Lower leg skin (tissue), 4 donors: Measurements from ENCODE around the gene SERPINH1. TPM values are rescaled to one million over a fixed set of nuclear protein-coding genes. Genes with fewer than 3 reads are reported as not detected.

Experiments
- DNase-seq, 2 donors: peaks; one replicate each; pipeline ENCODE4 v3.0.0-alpha.2; 2019; ENCODE audit warnings: low spot score in 2 of 2
- H3K4me3 ChIP-seq: fragments of 200-600 bp; sonication (generic); 2 replicates; pipeline ENCODE4 v1.5.1; 2017; ENCODE audit warnings: mild to moderate bottlenecking, low read depth; ENCODE audit not compliant: poor library complexity, severe bottlenecking
- CTCF ChIP-seq, 3 donors: fragments of 450-650 bp; IDR thresholded peaks; one replicate each; pipeline ENCODE4 v1.5.1; 2016; ENCODE audit warnings: antibody characterized with exemption in 3 of 3, mild to moderate bottlenecking in 3 of 3, moderate library complexity in 2 of 3
- POLR2A ChIP-seq, 2 donors: fragments of 450-650 bp; IDR thresholded peaks; one replicate each; pipeline ENCODE4 v1.6.1; 2016 to 2017; ENCODE audit warnings: antibody characterized with exemption in 2 of 2, mild to moderate bottlenecking in 1 of 2, moderate library complexity in 1 of 2
- WGBS, 2 donors: methylation state at CpG; one replicate each; pipeline ENCODE4 v1.1.5; 2018; 5-methylcytosine and 5-hydroxymethylcytosine counted together
- intact Hi-C: fragments of 100-400 bp; cut with DNase I; formaldehyde crosslinking; loops from one replicate; pipeline ENCODE4 v1.15.0; 2023; ENCODE audit warnings: low total_unique reads
- total RNA-seq, 4 donors: library from RNA; depleted of rRNA; stranded (reverse); fragments of >200 nt; gene quantifications; one replicate each; pipeline ENCODE4 v1.1.0, GENCODE V29; 2016

Gene SERPINH1
- total RNA-seq, 4 donors from 2014 or later = 73.3 to 116 (median 94.3) TPM

DNA sequence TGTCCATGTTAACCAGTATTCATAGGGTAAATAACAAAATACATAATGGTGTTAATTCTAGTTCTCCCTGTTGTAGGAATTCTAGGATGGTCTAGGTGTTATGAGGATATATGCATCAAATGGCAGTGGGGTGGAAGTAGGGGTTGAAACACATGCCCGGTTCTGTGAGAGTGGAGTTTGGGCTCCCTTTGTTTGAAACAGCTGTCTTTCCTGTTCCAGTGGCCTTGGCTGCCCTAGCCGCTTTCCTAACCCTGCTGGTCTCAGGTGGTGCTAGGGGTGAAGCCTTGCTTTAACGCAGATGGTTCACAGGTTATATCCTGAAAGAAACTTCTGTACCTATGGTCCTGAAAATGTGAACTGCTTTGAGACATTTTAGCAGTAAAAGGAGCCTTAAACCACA lies 38.3 kb downstream of the SERPINH1 start:
- TF ChIP-seq CTCF (IDR thresholded peaks at IDR 0.05) (no peak), POLR2A (IDR thresholded peaks at IDR 0.05) (no peak)
- WGBS, 2 donors = 74 to 91% methylated on average over 3 of the region's 3 CpGs
- no peak for DNase-seq
- no peak overlapping the region for H3K4me3 ChIP-seq
- intact Hi-C loops = no loop called here

DNA sequence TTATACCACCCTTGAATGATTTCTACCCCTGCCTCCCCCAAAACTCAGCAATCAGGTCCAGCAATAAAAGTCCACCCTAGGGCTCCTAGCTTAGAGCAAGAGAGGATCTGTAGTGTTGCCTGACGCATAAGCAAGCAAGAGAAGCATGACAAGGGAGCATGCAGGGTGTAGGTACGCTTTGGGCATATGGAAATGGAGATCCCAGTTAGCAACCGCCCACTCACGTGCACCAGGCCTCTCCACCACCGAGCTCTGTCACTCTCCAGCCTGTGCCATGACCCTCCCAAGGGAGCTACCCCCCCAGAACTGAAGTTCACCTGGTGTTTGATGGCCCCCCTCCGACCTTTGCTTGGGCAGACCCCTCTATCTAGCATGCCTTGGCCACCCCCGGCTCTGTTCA lies 39.4 kb downstream of the SERPINH1 start:
- 90 to 94% methylated on average over 7 of the region's 7 CpGs for WGBS, 2 donors
- no peak overlapping the region for H3K4me3 ChIP-seq
- TF ChIP-seq CTCF (IDR thresholded peaks at IDR 0.05) (no peak), POLR2A (IDR thresholded peaks at IDR 0.05) (no peak)
- intact Hi-C loops = no loop called here
- DNase-seq = no peak

- intact Hi-C loops = no loop called here
- no peak overlapping the region for H3K4me3 ChIP-seq
- DNase-seq = no peak
- WGBS, 2 donors = 78 to 83% methylated on average over 8 of the region's 8 CpGs
- TF ChIP-seq POLR2A (IDR thresholded peaks at IDR 0.05) (no peak), CTCF (IDR thresholded peaks at IDR 0.05) (no peak)
Measured at GRCh38 chr11:75602951-75603350, 40.9 kb downstream of the SERPINH1 start.

DNA sequence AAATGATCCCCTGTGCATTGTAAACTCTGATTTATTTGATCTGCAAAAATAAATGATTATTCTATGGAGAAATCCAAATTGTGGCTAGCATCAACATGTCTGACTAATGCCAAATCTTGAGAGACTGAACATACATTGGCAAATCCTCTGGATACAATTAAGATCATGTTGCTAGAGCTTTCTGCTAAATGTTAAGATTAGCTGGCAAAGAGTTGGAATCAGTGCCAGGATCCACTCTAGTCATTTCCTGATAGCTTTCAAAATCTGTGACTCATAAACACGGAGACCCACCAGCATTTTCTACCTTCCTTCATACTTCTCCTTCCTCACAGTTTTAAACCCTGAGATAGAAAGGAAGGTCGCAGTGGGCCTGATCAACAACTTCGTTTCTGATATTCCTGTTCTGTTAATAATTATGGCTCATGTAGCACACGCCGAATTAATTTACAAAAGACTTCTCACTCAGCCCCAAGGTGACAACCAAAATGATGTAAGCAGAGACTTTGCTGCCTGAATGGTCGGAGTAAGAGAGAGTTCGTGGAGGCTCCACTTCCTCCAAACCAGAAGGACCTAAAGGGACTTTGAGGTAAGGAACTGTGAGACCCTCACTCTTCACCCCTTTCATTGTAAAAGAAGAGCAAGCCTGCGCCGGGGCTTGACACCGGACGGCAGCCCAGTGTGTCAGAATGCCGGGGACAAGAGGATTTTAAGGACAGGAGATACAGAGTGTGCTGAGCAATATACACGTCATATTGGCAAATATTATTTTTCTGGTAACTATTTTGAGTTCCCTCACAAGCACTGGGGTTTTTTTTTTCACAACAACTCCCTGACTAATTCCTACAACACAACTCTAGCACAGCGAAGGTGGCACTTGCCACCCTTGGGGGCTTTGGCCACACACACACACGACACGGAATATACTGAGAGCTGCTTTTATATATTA lies 42.0 kb downstream of the SERPINH1 start:
- DNase-seq = no peak
- H3K4me3 ChIP-seq = no peak overlapping the region
- WGBS, 2 donors = 75 to 76% methylated on average over 16 of the region's 16 CpGs
- intact Hi-C loops = no loop called here
- TF ChIP-seq CTCF (IDR thresholded peaks at IDR 0.05) (no peak), POLR2A (IDR thresholded peaks at IDR 0.05) (no peak)

DNA sequence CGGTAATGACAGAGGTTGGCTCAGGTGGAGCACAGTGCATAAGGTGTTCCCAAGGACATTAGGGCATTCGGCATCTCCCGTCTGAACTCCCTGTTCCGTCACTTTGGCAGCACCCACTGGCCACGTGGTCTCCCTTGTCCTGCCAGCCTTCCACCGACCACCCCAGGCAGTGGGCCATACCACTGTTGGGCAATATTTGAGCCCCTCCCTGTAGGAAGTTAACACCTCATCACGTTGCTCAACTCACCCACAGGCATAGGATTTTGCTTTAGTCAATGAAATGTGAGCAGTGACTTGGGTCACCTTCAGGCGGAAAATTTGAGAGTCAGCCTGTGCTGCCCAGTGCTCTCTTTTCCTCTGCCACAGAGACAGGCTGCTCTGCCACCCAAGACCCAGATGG lies 44.0 kb downstream of the SERPINH1 start:
- 77 to 80% methylated on average over 8 of the region's 8 CpGs for WGBS, 2 donors
- H3K4me3 ChIP-seq = no peak overlapping the region
- no peak for TF ChIP-seq POLR2A (IDR thresholded peaks at IDR 0.05)
- no peak for TF ChIP-seq CTCF (IDR thresholded peaks at IDR 0.05)
- DNase-seq = no peak
- intact Hi-C loops = no loop called here
